ACC112 (cell line): ENCODE results near the gene VWC2.

ENCODE experiments used
- H2AFZ ChIP-seq: fragments of 200-600 bp; sonication (generic); one replicate; pipeline ENCODE4 v1.6.0; 2017; ENCODE audit warnings: antibody characterized with exemption, low read length; ENCODE audit not compliant: unreplicated experiment
- H3K27ac ChIP-seq: fragments of 200-600 bp; sonication (generic); 2 replicates; pipeline ENCODE4 v1.5.1; 2014; ENCODE audit warnings: low read depth, mild to moderate bottlenecking, antibody characterized with exemption, low read length, moderate library complexity
- H3K27me3 ChIP-seq: fragments of 200-600 bp; sonication (generic); 2 replicates; pipeline ENCODE4 v1.6.1; 2014; ENCODE audit warnings: mild to moderate bottlenecking, antibody characterized with exemption, low read length, moderate library complexity, mixed read lengths; ENCODE audit not compliant: insufficient read depth
- H3K36me3 ChIP-seq: fragments of 200-600 bp; sonication (generic); 2 replicates; pipeline ENCODE4 v1.6.1; 2016; ENCODE audit warnings: mild to moderate bottlenecking, antibody characterized with exemption, low read length, moderate library complexity, mixed read lengths; ENCODE audit not compliant: insufficient read depth
- H3K4me1 ChIP-seq: fragments of 200-600 bp; sonication (generic); one replicate; pipeline ENCODE4 v1.6.1; 2016; ENCODE audit warnings: low read length, mixed read lengths; ENCODE audit not compliant: insufficient read depth, unreplicated experiment, control insufficient read depth
- H3K4me3 ChIP-seq: fragments of 200-600 bp; sonication (generic); 2 replicates; pipeline ENCODE4 v1.5.1; 2014; ENCODE audit warnings: mild to moderate bottlenecking, low read depth, low read length
- H3K79me2 ChIP-seq: fragments of 200-600 bp; sonication (generic); one replicate; pipeline ENCODE4 v1.6.0; 2016; ENCODE audit warnings: low read length; ENCODE audit not compliant: control insufficient read depth, unreplicated experiment, insufficient read depth

Gene VWC2

GRCh38 chr7:49773218-49773935, at the start of gene VWC2:
Gene VWC2, plus strand, starts transcription at chr7:49773638. Its CDS starts 1,798 bp downstream, at chr7:49775436.
- no peaks in the 10 kb centered on the region for H3K36me3 ChIP-seq
- H3K27me3 ChIP-seq = peaks cover 40% of the 10 kb centered on the region
- H3K27ac ChIP-seq = no peak within 1 kb of the TSS

DNA sequence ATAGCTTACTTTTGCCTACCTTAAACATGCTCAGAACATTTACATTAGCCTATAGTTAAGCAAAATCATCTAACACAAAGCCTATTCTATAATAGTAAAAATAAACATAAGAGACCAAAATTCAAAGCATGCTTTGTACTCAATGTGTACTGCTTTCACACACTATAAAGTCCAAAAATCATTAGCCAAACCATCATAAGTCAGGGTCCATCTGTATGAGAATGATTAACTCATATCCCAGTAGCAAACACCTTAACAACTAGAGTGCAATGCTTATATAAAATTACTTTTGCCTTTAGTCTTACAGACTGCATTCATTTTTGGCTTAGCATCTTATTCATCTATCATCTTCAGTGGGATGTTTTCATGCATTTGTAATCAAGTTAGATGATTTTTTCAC, 49.4 kb upstream of the VWC2 start:
- H3K36me3 ChIP-seq = no peaks in the 10 kb centered on the region

More at GRCh38 chr7:49773218-49773935, at the start of gene VWC2:
- Histone ChIP-seq H3K79me2 (no peaks in the 10 kb centered on the region), H3K4me3 (no peak within 1 kb of the TSS), H3K4me1 (no peaks in the 10 kb centered on the region), H2AFZ (no peak within 1 kb of the TSS)

DNA sequence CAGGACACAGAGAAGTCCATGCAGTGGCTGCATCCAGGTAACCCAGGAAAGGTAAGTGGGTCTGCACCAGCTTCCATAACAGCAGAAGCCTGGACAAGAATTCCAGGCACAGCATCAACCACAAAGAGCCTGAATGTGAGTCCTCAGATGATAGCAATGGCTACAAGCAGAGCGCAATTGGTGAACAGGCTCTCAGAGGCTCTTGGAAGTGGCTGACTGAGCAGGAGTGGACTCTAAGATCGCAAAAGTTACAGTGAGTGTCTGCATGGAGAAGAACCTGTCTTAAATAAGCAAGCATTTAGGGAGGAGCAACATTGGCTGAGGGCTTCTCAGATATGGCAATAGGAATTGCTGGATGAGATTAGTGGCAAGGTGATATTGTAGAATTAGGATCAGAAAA, 41.6 kb upstream of the VWC2 start:
- Histone ChIP-seq H3K27me3 (no peaks in the 10 kb centered on the region), H3K4me1 (no peaks in the 10 kb centered on the region), H2AFZ (no peak overlapping the region), H3K27ac (no peak overlapping the region), H3K79me2 (no peaks in the 10 kb centered on the region), H3K36me3 (no peaks in the 10 kb centered on the region), H3K4me3 (no peak overlapping the region)

More for the DNA sequence above, 49.4 kb upstream of the VWC2 start:
- Histone ChIP-seq H3K4me3 (no peak overlapping the region), H3K27me3 (no peaks in the 10 kb centered on the region), H2AFZ (no peak overlapping the region), H3K27ac (no peak overlapping the region), H3K79me2 (no peaks in the 10 kb centered on the region), H3K4me1 (no peaks in the 10 kb centered on the region)

- Histone ChIP-seq H3K4me1 (no peaks in the 10 kb centered on the region), H2AFZ (no peak overlapping the region), H3K36me3 (no peaks in the 10 kb centered on the region), H3K79me2 (no peaks in the 10 kb centered on the region), H3K27me3 (no peaks in the 10 kb centered on the region), H3K27ac (no peak overlapping the region), H3K4me3 (no peak overlapping the region)
Measured at GRCh38 chr7:49762666-49763065, 10.8 kb upstream of the VWC2 start.

DNA sequence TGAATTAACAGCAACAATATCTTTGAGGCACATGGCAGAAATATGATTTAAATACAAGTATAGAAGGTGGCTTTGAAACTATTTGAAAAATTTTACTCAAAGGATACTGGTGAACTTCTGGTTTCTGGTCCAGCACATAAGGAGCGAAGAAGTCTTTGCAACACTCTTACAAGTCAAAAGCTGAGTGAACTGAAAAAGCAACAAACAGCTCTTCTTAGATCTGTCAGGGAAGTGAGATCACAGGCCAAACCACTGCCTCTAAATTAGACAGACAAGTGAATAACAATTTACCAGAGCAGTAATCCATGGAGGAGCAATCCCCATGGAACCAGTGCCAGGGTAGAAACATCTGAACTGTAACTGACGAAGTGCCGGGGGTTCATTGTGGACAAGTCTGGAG, 9.6 kb upstream of the VWC2 start:
- Histone ChIP-seq H3K27me3 (no peaks in the 10 kb centered on the region), H2AFZ (no peak overlapping the region), H3K27ac (no peak overlapping the region), H3K79me2 (no peaks in the 10 kb centered on the region), H3K4me1 (no peaks in the 10 kb centered on the region), H3K4me3 (no peak overlapping the region), H3K36me3 (no peaks in the 10 kb centered on the region)

DNA sequence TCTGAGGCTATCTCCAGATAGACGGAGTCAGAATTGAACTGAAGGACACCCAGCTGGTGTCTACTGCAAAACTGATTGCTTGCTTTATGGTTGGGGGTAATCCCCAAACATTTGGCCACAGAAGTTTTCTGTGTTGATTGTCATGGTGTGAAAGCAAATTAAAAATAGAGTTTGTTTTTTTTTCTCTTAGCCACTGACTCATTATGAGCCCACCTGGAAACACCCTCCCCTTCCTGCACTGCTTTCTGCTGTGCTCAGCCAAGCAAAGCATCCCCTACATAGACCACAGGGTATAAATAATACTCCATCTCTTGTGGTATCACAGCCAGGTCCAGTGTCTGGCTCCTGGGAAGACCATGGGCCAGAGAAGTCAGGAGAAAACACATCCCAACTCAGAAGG, 6.5 kb upstream of the VWC2 start:
- Histone ChIP-seq H3K27me3 (no peaks in the 10 kb centered on the region), H2AFZ (no peak overlapping the region), H3K4me3 (no peak overlapping the region), H3K4me1 (no peaks in the 10 kb centered on the region), H3K79me2 (no peaks in the 10 kb centered on the region), H3K27ac (no peak overlapping the region), H3K36me3 (no peaks in the 10 kb centered on the region)

DNA sequence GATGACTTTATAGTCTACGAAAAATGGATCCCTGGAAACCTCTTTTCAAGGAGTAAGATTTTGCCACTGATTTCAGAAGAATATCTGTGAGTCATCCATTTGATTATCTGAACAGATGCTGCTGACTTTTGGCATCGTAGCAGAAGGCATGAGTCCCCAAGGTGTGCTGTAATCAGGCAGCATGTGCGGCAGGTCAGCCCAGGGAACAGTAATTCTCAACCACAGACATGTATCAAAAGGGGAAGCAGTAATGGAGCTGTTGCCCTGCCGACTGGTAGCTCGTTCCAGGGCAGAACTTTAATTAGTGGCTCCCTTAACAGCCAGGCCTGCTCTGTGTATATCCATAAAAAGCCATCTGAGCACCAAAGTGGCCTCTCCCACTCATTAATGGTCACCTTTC, 5.7 kb upstream of the VWC2 start:
- Histone ChIP-seq H3K27ac (no peak overlapping the region), H3K27me3 (peaks cover 4% of the 10 kb centered on the region; the same call in 1 of the 2 replicates), H3K4me3 (no peak overlapping the region), H3K79me2 (no peaks in the 10 kb centered on the region), H2AFZ (no peak overlapping the region), H3K4me1 (no peaks in the 10 kb centered on the region), H3K36me3 (no peaks in the 10 kb centered on the region)

- Histone ChIP-seq H2AFZ (no peak overlapping the region), H3K36me3 (no peaks in the 10 kb centered on the region), H3K4me1 (no peaks in the 10 kb centered on the region), H3K27ac (no peak overlapping the region), H3K79me2 (no peaks in the 10 kb centered on the region), H3K4me3 (no peak overlapping the region), H3K27me3 (peaks cover 10% of the 10 kb centered on the region; the same call in 1 of the 2 replicates)
Measured at GRCh38 chr7:49768254-49768653, 5.2 kb upstream of the VWC2 start.

DNA sequence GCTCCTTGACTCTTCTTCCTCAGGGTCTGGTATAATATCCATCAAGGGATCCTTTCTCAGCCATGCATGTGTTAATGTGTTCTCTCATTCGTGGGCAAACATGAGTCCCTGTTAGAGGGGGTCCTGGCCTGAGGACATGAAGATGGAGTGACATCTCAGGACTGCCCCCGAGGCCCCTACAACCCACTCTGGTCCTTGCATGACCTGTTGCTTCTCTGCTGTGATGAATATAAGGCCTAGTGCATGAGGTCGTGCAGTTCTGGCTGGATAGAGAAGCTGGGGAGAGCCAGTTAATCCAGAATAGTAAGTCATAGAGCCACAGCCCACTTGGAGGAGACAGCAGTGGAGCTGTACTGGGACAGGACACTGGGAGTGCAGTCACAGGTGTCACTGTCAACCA, 4.6 kb upstream of the VWC2 start:
- Histone ChIP-seq H3K79me2 (no peaks in the 10 kb centered on the region), H3K4me3 (no peak overlapping the region), H3K27ac (no peak overlapping the region), H2AFZ (no peak overlapping the region), H3K36me3 (no peaks in the 10 kb centered on the region), H3K4me1 (no peaks in the 10 kb centered on the region), H3K27me3 (peaks cover 14% of the 10 kb centered on the region; the same call in 1 of the 2 replicates)

DNA sequence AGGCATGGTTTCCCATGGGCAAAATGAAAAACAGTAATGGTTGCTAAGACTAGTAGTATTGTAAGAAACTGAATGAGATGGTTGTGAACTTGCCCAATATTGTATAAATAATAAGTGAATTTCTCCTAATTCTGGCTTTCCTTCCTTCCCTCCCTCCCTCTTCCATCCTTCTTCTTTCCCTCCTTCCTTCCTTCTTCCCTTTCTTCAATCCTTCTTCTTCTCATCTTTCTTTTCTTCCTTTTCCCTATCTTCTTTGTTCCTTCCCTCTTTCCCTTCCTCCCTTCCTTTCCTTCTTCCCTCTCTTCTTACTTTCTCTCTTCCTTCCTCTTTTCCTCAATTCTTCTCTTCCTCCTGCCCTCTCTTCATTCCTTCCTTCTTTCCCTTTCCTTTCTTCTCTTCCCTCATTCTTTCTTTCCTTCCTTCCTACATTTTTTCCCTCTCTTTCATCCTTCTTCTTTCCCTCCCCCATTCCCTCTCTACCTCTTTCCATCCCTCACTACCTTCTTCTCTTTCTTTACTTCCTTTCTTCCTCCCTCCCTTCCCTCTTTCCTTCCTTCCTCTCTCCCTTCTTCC, 4.1 kb upstream of the VWC2 start:
- Histone ChIP-seq H3K27ac (no peak overlapping the region), H3K4me3 (no peak overlapping the region), H3K4me1 (no peaks in the 10 kb centered on the region), H3K79me2 (no peaks in the 10 kb centered on the region), H3K36me3 (no peaks in the 10 kb centered on the region), H3K27me3 (peaks cover 19% of the 10 kb centered on the region; the same call in 1 of the 2 replicates), H2AFZ (no peak overlapping the region)

GRCh38 chr7:49770838-49771237, 2.6 kb upstream of the VWC2 start:
- H3K4me3 ChIP-seq = no peak overlapping the region
- no peaks in the 10 kb centered on the region for H3K79me2 ChIP-seq
- H3K27ac ChIP-seq = no peak overlapping the region
- no peak overlapping the region for H2AFZ ChIP-seq
- H3K36me3 ChIP-seq = no peaks in the 10 kb centered on the region
- no peaks in the 10 kb centered on the region for H3K4me1 ChIP-seq
- peaks cover 32% of the 10 kb centered on the region for H3K27me3 ChIP-seq
